Fibroblast of skin of left quadriceps (primary cell): ENCODE measurements around the gene CPNE2.

Experiments used
- DNase-seq, 2 experiments: peaks; one replicate each; pipeline ENCODE4 v3.0.0-alpha.2; 2013; ENCODE audit warnings: low read depth in 2 of 2

Gene CPNE2

GRCh38 chr16:57123974-57124674, 31.7 kb downstream of the CPNE2 start:
- DNase-seq: no peak

GRCh38 chr16:57125376-57125775, 33.0 kb downstream of the CPNE2 start:
- no peak for DNase-seq

- DNase-seq: no peak
These were observed 33.6 kb downstream of the CPNE2 start for GRCh38 chr16:57125969-57126368.

- no peak for DNase-seq
These were observed 34.0 kb downstream of the CPNE2 start for GRCh38 chr16:57126411-57126810.

- DNase-seq: no peak
These were observed 34.8 kb downstream of the CPNE2 start for GRCh38 chr16:57127037-57127763.

GRCh38 chr16:57127836-57128235, 35.5 kb downstream of the CPNE2 start:
- DNase-seq: no peak

- no peak for DNase-seq
These were observed 36.5 kb downstream of the CPNE2 start for GRCh38 chr16:57128771-57129389.

GRCh38 chr16:57130950-57131321, 38.6 kb downstream of the CPNE2 start:
- DNase-seq: no peak

- DNase-seq: no peak
These were observed 39.1 kb downstream of the CPNE2 start for GRCh38 chr16:57131351-57131970.

- no peak for DNase-seq
These were observed 40.1 kb downstream of the CPNE2 start for GRCh38 chr16:57132470-57132869.

- DNase-seq: no peak
These were observed 40.6 kb downstream of the CPNE2 start for GRCh38 chr16:57133031-57133430.

- no peak for DNase-seq
These were observed 41.5 kb downstream of the CPNE2 start for GRCh38 chr16:57133886-57134285.

GRCh38 chr16:57134982-57135381, 42.6 kb downstream of the CPNE2 start:
- DNase-seq: no peak

GRCh38 chr16:57137043-57137442, 44.7 kb downstream of the CPNE2 start:
- no peak for DNase-seq

GRCh38 chr16:57137566-57138273, 45.3 kb downstream of the CPNE2 start:
- no peak for DNase-seq

GRCh38 chr16:57138281-57138935, 46.0 kb downstream of the CPNE2 start:
- DNase-seq: no peak

GRCh38 chr16:57140931-57141668, 48.7 kb downstream of the CPNE2 start:
- no peak for DNase-seq

- DNase-seq: no peak
These were observed 49.6 kb downstream of the CPNE2 start for GRCh38 chr16:57141822-57142631.

- no peak for DNase-seq
These were observed 51.0 kb downstream of the CPNE2 start for GRCh38 chr16:57143149-57143921.
